Fibroblast of skin of left quadriceps (primary cell): ENCODE data around the gene LGALS4.
"Not testable (repeated sequence)": the region's sequence is repeated elsewhere in the genome, so short reads cannot be mapped to it uniquely, and the experiment has no call there.

Source experiments
- DNase-seq, 2 experiments: peaks; one replicate each; pipeline ENCODE4 v3.0.0-alpha.2; 2013; ENCODE audit warnings: low read depth in 2 of 2

Gene LGALS4

DNA sequence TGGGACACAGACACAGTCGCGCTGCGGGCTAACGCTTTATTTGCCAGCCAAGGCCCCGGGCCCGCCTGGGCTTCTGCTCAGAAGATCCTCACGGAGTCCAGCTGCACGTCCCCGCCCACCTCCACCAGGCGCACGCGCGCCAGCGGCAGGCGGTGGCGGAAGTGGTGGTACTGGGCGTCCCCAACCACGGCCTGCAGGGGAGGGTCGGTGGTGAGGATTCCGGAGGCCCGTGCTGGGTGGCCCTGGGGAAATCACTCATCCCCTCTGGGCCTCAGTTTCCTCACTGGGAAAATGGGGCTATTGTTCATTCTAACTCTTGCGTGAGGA, 41.8 kb downstream of the LGALS4 start:
- DNase-seq = not testable (repeated sequence)

DNA sequence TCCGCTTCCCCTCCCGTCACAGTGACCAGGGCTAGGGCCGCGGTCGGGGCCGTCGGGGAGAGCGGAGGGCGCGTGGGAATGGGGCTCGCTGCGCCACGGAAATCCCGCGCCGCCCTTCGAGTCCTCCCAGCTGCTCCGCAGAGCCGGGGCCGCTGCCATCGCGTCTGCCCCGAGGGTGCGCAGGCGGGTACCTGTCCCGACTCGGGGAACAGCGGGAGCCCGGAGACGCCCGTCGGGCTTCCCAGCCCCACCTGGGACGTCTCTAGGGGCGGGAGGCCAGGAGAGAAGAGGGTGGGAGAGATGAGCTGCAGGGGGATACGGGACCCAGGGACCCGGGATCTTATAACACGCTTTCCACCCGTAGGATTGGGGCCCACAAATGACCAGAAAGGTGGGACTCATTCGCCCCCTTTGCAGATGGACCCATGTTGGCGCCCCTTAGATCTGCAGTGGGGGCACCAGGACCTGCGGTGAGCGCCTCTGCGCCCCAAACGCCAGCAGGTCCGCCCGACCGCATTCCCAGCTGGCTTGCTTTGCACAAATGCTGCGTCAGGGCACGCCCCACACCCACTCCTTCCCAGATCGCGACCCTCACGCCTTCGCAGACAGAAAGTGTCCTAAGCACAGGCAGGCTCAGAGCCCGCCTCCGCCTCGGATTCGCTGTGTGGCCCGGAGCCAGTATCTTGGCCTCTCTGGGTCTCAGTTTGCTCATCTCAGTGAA, 42.4 kb downstream of the LGALS4 start:
- not testable (repeated sequence) for DNase-seq

DNA sequence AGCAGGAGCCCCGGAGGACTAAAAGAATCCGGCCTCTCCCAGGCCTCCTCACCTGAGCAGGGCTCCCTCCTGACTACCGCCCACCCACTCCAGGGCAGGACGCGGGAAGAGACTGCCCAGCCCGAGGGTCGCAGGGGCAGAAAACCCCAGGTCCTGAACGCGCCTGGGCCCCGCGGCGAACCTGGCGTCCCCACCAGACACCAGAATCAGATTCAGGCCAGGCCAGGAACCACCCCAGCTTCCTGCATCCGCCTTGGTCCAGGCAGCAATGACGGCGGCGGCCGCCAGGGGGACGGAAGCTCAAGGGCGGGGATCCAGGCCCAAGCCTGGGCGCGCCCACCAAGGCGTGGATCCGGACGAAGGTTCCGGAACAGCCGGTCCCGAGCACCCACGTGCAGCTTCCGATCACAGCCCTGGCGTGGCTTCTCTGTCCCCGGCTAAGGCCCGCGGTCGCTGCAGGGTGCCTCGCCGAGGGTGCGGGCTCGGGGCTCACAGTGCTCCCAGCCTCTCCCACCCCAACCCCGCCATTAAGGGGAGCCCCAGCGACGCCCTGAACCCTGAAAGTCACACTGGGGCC, 43.0 kb downstream of the LGALS4 start:
- DNase-seq = peak; percentile 26 to 27

DNA sequence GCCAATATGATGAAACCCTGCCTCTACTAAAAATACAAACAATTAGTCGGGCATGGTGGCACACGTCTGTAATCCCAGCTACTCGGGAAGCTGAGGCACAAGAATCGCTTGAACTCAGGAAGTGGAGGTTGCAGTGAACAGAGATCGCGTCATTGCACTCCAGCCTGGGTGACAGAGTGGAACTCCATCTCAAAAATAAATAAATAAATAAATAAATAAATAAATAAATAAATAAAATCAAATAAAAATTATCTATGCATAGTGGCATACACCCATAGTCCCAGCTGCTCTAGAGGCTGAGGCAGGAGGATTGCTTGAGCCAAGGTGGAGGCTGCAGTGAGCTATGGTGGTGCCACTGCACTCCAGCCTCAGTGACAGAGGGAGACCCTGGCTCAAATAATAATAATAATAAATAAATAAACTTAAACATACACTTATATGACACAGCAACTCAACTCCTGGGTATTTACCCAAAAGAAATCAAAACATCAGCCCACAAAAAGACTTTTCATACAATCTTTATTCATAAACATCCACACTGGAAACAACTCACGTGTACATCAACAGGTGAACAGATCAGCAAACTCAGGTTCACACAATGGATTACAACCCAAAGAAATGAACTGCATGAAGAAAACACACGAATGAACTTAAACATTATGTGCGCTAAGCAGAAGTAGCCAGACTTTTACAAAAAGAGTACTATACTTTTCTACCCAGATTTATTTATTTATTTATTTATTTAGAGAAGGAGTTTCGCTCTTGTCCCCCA, 46.3 kb downstream of the LGALS4 start:
- no peak for DNase-seq

DNA sequence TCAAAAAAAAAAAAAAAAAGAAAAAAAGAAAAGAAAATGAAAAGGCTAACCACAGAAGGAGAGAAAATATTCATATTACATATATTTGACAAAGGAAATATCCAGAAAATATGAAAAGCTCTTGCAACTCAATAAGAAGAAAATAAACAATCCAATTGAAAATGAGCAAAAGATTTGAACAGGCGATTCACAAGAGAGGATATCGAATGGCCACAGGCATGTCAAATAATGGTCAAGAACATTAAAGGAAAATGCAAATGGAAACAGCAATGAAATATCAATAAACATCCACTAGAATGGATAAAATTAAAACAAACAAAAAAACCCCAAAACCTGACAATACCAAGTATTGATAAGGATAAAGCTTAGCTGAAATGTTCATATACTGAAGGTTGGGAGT, 47.5 kb downstream of the LGALS4 start:
- DNase-seq = no peak

DNA sequence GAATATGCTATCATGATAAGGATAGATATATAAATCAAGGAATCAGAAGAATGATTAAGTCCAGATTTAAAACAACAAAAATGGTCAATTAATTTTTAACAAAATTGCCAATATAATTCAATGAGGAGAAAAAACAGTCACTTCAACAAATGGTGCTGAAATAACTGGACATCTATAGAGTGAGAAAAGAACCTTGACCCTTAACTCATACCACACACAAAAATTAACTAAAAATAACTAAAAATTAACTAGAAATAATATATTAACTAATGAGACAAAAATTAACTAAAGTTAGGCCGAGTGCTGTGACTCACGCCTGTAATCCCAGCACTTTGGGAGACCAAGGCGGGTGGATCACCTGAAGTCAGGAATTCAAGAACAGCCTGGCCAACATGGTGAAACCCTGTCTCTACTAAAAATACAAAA, 48.9 kb downstream of the LGALS4 start:
- DNase-seq = no peak

DNA sequence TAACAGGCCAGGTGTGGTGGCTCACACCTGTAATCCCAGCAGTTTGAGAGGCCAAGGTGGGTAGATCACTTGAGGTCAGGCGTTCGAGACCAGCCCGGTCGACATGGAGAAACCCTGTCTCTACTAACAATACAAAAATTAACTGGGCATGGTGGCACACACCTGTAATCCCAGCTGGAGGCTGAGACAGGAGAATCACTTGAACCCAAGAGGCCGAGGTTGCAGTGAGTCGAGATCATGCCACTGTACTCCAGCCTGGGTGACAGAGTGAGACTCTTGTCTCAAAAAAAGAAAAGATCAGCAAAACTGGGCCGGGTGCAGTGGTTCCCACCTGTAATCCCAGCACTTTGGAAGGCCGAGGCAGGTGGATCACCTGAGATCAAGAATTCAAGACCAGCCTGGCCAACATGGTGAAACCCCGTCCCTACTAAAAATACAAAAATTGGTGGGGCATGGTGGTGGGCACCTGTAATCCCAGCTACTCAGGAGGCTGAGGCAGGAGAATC, 50.8 kb downstream of the LGALS4 start:
- DNase-seq = not testable (repeated sequence)

DNA sequence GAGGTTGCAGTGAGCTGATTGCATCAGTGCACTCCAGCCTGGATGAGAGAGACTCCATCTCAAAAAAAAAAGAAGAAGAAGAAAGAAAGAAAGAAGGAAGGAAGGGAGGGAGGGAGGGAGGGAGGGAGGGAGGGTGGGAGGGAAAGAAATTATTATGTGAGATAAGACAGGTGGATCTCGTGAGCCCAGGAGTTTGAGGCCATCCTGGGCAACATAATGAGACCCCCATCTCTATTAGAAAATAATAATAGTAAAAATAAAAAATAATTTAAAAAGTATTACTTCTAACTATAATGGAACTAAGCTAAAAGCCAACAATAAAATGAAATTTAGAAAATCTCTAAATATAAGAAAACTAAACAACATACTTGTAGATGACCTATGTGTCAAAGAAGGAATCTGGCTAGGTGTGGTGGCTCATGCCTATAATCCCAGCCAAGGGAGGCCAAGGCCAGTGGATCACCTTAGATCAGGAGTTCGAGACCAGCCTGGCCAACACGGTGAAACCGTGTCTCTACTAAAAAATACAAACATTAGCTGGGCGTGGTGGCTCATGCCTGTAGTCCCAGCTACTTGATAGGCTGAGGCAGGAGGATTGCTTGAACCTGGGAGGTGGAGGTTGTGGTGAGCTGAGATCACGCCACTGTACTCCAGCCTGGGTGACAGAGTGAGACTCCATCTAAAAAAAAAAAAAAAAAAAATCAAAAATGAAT, 51.8 kb downstream of the LGALS4 start:
- DNase-seq = not testable (repeated sequence)

DNA sequence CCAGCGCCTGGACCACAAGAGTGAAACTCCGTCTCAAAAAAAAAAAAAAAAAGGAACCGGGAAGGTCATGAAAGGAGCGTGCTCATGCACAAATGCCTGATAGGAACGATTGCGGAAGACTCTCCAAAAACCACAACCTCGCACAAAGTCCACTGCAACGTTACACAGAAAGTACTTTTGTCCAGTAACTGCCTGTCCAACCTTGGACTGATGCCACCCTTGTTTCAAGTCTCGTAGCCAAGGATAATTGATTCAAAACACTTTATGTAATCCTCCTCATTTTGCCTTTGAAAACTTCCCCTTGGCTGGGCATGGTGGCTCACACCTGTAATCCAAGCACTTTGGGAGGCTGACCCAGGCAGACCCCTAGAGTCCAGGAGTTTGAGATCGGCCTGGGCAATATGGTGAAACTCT, 53.1 kb downstream of the LGALS4 start:
- no peak for DNase-seq

DNA sequence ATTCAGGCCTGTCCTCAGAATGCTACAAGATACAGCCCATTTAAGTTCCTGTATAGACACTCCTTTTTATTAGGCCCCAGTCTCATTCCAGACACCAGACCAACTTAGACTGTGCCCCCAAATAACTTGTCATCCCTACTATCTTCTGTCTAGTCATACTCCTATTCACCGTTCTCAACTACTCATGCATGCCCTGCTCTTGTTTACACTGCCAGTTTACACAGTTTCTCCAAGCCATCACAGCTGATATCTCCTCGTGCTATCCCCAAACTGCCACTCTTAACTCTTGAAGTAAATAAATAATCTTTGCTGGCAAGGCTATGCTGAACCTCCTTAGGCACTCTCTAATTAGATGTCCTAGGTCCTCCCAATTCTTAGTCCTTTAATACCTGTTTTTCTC, 58.5 kb downstream of the LGALS4 start:
- DNase-seq = not testable (repeated sequence)

DNA sequence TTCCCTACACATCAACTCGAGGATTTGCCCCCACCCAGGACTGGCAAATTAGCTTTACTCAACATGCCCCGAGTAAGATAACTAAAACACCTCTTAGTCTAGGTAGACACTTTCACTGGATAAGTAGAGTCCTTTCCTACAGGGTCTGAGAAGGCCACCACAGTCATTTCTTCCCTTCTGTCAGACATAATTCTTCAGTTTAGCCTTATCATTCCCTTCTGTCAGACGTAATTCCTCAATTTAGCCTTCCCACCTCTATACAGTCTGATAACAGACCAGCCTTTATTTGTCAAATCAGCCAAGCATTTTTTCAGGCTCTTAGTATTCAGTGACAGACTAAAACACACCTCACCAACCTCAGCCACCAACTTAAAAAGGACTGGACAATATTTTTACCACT, 59.0 kb downstream of the LGALS4 start:
- not testable (repeated sequence) for DNase-seq
